Measurements from ENCODE around the gene TIMP2.

GRCh38 chr17:78879635-78880186 is 45.5 kb downstream of the TIMP2 start:
- 0 out of 2 replicates have a peak, but pooled peaks have one; percentile 8 for TF ChIP-seq GATA2 (IDR thresholded peaks at IDR 0.05; ENCODE audit: low read depth, low read length)
- no peak for TF ChIP-seq GATA3 (IDR thresholded peaks at IDR 0.05; ENCODE audit: low read depth, low read length)
